HG02610 (cell line): ENCODE data around the gene SHQ1.

Source experiments
- ATAC-seq: cut with Tn5 transposase; IDR thresholded peaks from one replicate; pipeline ENCODE4 v1.9.1; 2021; ENCODE audit warnings: mild to moderate bottlenecking, moderate library complexity; ENCODE audit not compliant: unreplicated experiment

Gene SHQ1

DNA sequence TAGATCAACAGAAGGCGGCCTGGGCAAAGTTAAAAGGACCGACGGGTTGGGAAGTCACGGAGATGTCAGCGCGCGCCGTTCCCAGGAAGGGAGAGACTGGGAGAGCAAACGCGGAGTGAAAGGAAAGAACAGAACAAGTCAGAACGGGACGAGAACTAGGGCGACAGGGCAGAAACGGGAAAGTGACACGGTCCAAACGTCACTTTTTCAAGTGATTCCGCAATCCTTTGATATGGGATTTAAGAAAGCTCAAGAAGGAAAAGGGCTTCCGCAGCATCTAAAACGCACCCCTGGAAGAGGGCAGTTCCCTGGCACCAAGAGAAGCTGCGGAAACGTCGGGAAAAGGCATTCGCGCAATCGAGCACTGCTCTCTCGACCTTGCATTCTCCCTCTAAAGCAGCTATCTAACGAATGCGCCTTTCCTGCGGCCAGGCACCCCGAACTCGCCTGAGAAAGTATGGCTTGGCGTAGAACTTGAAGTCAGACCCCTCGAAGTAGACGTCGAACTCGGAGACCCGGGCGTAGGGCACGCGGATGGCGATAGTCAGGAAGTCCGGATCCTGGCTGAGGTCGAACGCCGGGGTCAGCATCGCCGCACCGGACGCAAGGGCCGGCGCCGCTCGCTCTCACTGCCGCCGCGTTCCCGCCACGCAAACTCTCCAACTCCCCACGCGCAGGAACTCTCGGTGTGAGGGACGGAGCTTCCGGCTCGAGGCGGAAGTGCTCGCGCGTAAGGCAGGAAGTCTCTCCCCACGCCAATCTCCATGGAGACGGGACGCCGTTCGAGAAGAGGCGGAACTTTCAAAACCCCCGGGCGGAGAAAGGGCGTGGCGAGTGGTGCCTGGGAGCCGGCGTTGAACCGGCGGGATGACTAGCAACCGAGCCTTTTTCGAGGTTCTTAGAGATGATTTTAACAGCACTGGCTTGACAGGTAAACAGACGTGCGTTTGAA is at the start of gene SHQ1:
TSS of gene SHQ1 (minus strand) at position 695 of the 952 bp plus-strand sequence. CDS start at position 590, 105 bp downstream.
- ATAC-seq = peak; percentile 86

DNA sequence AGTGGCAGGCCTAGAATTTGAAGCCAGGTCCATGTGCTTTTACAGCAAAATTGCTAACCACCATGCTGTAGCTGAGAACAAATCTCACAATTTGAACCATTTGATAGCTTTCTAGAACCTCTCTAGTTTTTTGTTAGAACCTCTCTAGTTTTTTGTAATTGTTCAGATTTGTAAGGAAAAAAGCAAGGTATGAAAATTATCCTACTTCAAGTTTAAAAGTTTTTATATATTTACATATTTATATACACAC is 49.4 kb upstream of the SHQ1 start:
- no peak for ATAC-seq

GRCh38 chr3:72896996-72897757 is 48.9 kb upstream of the SHQ1 start:
- ATAC-seq = no peak

DNA sequence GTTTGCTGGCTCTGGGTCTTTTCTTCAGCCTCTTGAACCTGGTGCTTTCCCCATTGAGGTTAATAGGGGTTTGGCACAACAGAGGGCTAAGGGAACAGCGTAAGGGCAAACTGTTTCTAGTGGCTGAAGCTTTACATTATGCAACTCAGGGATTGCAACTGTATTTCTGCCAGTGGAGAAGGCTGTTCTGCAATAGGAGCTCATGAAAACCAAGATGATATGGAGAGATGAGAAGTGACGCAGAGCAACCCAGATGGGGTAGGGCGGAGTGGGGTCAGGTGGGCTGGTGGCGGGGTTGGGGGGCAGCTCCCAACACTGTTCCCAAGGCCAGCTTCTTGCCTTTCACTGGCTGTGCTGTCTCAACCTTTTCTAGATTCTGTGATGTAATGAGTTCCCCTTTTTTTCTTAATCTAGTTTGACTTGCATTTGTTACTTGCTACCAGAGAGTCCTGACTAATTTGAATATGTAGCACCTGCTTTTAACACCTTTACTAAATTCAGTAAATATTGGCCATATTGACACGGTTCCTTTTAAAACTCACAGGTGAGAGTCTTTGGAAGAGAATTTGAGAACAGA is 46.8 kb upstream of the SHQ1 start:
- ATAC-seq = no peak

- no peak for ATAC-seq
Measured at GRCh38 chr3:72892870-72893269, 44.6 kb upstream of the SHQ1 start.

DNA sequence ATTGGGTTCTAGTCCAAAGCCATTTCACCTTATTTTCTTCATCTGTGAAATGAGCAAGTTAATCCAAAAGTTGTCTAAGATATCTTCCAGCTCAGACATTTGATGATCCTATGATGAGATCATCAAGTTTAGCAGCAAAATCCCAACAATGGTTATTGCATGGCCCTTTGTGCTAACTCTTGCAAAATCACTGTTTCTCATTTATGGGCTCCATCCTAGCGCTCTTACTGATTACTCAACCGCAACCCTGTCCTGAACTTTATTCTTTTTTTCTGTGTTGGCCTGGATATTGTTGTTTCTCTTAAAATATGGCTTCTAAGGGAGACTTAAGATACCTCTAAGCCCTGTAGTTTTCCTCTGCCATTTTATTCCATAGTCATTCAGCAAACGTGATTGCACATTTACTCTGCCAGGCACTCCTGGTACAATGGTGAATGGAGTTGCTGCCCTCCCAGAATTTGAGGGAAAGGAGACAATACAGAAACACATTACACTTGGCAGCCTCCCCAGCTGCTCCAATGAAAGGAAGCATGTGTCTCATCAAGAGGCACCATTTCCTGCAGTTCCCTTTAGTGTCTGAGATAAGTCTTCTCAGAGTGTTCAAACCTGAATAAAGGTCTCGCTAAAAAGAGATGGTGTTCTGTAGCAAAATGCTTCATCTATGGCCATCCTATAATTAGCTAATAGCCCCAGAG is 44.0 kb upstream of the SHQ1 start:
- ATAC-seq = no peak

- ATAC-seq = no peak
Measured at GRCh38 chr3:72891053-72891855, 43.0 kb upstream of the SHQ1 start.

GRCh38 chr3:72890166-72890925 is 42.1 kb upstream of the SHQ1 start:
- ATAC-seq = no peak

- ATAC-seq = no peak
Measured at GRCh38 chr3:72889310-72890165, 41.3 kb upstream of the SHQ1 start.

DNA sequence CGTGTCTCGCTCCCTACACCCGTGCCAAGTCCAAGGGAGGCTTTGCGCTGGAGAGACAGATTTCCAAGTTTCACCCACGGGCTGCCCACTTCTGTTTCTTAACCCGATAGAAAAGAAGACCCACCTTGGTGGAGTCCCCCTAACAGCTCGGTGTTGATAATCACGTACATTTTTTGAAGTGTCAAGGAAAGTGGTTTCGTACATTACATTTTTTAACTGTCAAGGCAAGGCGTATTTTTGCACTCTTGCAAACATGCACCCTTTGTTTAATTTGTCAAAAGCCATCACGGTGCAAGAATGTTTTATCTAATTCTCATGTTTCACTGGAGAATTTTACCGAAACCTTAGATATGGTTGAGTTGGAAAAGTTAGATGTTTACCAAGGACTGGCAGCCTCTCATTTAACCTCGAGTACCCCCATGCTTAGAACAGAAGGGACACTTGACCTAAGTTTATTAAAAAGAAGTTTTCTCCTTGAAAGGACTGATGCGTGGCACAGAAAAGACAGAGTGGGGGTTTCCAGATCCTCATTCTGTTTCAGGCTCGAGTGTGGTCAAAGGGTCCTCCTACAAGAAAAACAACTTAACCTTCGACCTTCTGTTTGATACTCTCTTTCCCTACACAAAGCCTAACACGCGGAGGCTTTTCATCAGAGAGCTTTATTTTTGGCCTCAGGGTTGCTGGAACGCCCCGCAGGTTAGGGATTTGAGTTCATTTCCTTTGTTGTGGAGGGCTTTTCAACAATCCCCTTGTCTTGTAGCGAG is 40.5 kb upstream of the SHQ1 start:
- ATAC-seq = no peak

DNA sequence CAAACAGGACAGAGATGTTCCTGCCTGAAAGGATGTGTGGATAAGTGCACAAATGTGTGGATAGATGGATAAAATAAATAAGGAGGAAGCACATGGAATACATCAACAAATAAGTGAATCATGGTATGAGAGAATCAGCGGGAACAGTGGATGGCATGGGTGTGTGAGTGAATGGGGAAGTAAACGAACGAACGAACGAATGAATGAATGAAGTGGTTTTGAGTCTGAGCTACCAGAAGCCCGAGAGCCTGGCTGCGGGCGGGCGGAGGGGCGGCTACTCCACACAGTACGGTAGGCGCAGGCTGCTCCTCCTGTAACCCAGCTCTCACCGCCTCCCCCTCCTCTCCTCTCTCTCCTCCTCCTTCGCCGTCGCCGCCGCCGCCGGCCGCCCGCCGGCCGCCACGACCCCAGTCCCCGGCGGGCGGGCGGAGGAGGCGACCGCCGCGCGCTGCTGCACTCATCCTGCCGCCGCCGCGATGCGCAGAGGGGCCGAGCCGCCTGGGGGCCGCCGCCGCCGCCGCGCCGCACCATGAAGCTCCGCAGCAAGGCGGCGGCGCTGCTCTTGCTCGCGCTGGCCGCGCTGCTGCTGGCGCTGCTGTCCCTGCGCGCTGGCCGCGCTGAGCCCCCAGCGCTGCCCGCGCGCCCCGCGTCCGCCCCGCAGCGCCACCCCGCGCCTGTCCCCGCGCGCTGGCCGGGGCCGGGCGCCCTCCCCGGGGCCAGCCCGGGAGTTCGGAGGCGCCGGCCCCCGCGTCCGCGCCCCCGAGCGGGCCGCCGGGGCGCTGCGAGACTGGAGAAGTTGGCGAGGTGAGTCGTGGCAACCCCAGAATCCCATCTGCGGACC is 39.7 kb upstream of the SHQ1 start, which contains the start of gene GXYLT2:
TSS of gene GXYLT2 (plus strand) at position 342 of the 841 bp plus-strand sequence. CDS start at position 530, 188 bp downstream.
- peak; percentile 62 for ATAC-seq

DNA sequence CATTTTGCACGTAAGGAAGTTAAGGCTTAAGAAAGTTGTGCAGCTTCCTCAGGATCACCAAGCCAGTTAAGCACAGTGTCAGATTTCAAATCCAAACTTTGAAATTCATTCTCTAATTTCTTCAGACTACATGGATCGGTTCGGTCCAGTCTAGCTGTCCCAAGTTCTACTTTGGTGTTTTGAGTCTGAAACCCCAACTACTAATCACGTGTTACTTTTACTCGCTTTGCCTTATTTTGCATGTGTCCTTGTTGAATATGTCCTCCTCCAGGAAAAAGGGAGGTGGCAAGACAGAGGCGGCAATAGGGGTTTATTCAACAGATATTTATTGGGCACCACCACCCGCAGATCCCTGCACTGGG is 39.1 kb upstream of the SHQ1 start:
- no peak for ATAC-seq

DNA sequence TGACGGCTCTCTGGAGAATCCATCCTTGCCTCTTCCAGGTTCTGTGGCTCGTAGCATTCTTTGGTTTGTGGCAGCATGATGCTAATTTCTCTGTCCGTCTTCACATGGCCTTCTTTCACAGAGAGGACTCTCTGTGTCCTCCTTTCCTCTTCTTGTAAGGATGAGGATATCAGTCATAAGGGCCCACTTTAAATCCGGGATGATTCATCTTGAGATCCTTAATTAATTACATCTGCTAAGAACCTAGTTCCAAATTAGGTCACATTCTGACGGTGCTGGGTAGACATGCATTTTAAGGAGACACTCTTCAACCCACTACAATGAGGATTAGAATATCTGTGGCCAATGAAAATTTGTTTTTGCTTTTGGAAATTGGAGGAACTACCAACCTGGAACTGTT is 23.9 kb upstream of the SHQ1 start:
- no peak for ATAC-seq

GRCh38 chr3:72862314-72863090 is 14.3 kb upstream of the SHQ1 start:
- ATAC-seq = no peak

DNA sequence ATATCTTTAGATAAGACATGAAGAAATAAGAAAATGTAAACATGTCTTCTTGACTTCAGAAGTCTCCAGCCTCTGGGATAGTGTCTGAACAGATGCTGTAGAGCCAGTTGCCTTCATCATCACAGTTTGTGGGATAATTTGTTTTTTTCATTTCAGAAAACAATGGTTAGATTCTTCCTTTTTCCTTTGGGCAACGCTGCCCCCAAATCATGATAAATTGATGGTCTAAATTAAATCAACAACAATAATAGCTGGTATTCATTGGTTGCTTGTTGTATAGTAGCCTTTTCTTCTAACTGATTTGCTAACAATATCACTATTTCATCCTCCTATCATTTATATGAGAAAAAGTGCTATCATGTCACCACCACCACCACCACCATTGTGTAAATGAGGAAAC is 12.6 kb upstream of the SHQ1 start:
- ATAC-seq = no peak

DNA sequence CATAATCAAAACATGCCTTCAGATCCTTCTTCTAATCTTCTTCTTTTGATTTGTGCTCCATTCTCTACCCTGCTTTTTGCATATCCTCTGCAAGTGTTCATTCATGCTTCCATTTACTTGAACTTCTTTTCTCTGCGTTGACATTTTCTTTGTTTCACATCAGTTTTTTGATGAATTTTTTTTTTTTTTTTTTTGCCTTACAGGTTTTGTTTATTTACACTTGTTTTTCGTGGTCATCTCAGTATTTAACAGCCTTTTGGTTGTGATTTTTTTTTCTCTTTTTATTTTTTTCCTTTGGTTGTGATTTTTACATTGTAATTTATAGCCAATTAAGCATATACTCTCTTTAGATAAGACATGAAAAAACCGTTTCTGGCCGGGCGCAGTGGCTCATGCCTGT is 11.8 kb upstream of the SHQ1 start:
- no peak for ATAC-seq
